ENCODE measurements around the gene FNDC5.

FNDC5 gene

DNA sequence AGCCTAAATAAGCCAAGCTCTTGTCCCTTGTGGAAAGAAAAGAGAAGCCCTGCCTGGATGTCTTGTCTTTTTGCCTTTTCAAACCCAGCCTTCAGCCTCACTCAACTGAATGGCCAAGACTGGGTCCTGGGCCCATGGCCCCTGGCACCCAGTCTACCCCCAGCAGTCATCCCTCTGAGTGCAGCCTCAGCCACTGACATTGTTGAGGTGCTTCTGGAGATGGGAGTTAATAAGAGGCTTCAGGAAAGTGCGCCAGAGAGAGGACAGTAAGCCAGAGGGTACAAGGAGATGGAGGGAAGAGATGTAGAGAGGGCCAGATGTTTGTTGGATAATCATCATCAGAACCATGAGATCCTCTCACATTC lies 6.8 kb downstream of the FNDC5 start:
- no peak for DNase-seq

DNA sequence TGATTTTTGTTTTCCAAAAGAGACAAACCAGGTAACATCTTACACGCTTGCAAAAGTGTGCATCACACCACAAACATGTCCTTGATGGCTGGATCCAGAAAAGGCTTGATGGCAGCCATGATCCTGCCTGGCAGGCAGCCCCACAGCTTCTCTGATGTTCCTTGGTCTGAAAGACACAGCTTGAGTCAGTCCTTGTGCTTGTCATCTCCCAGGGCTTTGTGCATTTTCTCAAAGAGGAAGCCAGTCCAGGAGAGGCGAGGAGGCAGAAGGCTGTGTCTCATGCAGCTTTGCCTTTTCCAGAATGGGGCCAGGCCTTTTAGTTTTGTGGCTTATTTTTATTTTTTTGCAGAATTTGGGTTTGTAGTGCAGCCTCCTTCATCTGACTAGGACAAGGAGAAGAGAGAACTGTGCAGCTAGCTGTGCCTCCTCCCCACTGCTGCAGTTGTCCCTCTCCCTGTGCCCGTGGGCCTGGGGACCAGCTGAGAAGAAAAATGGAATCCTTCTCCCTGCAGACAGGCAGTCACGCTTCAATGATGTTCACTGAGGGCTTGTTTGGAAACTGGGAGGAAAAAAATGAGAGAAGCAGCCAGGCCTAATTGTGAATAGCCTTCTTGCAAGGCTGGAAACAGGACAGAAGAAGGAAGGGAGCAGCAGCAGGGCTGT lies 7.4 kb downstream of the FNDC5 start:
- DNase-seq = peak; percentile 31

DNA sequence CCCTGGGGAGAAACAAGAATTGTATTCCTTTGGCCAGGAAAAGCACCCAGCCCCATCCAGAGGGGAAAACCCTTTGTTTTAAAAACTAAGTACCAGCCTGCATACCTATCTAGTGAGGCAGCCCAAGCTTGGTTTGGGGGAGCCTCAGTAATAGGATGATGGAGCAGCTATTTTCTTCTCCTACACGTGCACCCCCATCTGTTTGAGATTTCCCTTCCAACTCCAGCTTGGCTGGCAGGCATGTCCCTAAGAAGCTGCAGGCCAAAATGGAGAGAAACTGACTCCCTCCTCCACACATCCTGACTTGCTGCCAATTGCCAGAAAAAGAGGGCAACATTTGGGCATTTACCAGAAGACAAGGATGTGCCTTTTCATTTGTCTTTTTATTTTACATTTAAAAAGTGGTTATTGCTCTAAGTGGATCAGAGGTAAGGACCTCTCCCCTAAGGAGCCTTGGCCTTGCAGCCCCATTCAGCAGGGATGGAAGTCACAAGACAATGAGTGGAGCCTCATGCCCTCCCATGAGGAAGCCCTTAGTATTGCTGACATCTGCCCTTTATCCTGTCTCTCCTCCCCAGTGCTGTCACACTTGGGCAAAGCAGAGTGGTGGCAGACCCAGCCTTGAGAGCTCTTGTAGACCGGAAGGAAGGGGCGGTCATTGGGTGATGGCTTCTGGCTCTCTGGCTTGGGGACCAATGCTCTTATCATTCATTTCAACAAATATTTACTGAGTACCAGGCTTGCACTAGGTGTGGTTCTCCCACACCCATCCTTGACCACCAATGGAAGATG lies 8.6 kb downstream of the FNDC5 start:
- DNase-seq = peak; percentile 42

DNA sequence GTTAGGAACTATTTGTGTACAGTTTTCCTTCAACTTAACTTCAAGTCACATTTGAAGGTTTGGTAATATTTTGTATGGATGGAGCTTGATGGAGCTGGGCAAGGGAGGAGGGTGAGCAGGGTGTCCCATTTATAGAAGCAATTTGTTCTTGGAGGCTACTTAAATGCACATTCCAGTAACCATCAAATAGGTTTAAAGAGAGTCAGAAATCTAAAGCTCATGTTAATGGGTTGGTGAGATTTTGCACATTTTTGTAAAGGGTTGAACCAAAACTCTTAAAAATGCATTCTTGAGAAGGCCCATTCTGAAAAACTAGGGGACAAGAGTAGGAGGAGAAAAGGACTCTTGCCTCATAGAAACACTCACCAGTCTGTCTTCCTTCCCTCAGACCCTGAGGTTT lies 10.1 kb downstream of the FNDC5 start:
- DNase-seq = no peak

DNA sequence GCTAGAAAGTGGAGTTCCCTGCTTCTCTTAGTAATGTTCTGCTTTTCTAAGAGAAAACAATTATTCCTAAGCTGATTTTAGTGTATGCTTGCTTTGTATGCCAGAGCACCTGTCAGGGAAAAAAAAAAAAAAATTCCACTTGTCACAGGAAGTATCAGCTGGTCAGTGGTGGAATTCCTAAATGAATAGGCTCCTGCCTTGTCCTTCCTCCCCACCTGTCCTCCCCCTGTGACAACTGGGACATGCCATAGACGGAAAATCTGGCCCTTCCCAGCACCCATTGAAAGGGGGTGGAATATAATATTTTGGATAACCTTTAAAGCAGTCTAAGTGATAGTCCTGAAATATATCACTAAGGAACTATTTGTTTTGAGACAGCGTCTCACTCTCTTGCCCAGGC lies 10.8 kb downstream of the FNDC5 start:
- DNase-seq = no peak

DNA sequence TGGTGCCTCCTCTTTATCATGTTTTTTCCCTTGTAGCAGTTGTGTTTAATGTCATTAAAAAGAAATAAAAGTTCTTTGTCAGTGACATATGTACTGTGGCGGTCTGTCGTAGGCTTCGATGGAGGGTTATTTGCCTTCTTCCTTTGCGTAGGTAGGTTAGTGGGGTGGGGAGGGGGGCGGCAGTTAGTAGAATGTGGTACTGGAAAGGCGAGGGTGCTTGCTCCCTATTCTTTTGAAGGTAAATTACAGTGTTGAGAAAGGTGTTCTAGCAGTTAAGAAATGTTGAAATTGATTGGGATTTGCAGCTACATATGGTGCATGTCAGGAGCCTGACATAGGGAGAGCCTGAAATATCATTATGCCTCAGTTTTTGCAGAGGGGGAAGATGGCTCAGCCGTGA lies 11.9 kb downstream of the FNDC5 start:
- no peak for DNase-seq

DNA sequence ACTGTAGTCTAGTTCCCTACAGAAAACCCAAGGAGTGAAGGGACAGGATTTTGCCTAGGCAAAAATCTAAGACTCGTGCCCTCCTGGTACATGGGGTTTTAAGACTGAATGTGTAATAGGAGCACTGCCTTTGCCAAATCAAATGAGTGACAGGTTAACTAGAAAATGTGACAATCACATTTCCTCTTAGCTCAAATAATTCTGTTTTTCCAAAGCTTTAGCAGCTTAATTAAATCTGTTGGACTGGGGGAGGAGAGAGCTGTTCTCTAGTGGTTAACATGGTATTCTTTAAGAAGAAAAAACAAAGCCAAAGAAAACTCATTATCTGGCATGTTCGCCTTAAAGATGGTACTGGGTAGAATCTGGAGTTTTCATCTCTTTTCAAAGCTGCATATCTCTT lies 12.6 kb downstream of the FNDC5 start:
- DNase-seq = no peak

DNA sequence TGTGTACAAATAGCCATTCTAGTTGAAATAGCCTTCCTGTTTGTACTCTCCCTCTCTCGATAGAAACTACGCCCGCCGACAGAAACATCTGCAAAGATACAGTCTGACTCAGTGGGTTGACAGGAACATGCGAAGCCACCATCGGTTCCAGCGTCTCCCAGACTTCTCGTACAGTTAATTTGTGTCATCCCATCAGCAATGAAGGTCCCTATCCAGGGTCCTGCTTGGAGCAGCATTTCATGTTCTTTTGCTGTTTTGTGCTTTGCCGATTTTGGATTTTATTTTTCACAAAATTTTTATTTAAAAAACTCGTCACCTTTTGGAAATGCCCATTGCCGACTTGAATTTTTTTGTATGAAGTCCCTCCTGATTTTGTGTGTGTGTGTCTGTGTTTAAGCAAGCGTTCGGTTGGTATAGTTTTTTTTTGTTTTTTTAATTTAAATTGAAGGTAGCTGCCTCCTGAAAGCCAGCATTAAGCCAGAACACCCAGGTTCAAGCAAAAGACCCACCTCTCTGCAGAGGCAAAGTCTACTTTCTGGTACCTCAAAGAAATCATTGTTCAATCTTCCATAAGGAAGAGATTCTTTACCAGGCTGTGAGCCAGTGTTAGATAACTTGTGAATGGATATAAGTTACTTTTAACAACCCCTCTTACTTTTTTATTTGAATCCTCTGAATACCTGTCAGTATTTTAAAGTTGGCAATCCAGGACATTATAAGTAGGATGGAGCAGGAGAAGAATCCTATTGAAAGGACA lies 14.7 kb downstream of the FNDC5 start:
- DNase-seq = no peak

DNA sequence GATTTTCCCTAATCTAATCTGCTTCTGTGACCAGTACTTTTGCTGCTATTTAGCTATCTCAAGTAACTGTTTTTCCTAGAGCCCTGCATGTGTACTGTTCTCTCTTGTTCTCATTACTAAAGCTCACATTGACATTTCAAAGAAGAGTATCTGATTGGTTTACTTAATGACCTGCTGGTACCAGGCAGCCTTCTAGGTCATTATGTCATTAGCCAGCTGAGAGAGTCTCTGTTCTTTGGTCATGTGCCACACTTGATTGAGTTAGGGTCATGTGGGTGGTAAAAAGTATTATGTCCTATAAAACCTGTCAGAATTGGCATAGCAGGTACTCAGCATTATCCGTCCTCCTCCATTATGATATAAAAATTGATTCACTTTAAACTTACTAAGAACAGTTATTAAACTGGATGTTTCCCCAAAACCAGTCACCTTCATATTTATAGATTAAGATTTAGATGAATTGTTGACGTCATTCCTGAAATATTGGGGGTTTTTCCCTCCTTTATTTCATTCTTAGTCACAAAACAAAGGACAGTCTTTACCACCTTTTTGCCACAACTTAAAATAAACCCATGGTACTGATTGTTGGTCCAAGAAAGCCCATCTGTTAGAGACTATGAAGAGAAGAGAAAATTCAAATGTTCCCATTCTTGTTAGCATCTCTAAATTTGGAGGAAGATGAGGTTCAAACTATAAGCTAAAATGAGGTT lies 22.2 kb downstream of the FNDC5 start:
- DNase-seq = no peak

DNA sequence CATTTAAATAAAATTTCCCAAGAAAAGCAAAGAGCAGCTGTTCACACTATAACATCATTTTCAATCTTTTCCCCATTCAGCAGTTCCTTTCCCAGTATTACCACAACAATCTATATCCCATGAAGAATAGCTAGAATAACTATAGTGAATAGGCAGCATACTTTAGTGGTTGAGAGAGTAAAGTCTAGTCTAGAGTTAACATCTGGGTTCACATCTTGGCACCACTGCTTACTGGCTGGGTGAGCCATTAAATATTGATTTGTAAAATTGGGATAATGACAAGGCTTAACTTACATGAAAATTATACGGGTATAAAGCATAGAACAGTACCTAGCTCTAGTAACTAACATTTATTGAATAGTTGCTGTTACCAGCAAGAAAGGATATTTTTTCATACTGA lies 38.8 kb downstream of the FNDC5 start:
- DNase-seq = no peak

DNA sequence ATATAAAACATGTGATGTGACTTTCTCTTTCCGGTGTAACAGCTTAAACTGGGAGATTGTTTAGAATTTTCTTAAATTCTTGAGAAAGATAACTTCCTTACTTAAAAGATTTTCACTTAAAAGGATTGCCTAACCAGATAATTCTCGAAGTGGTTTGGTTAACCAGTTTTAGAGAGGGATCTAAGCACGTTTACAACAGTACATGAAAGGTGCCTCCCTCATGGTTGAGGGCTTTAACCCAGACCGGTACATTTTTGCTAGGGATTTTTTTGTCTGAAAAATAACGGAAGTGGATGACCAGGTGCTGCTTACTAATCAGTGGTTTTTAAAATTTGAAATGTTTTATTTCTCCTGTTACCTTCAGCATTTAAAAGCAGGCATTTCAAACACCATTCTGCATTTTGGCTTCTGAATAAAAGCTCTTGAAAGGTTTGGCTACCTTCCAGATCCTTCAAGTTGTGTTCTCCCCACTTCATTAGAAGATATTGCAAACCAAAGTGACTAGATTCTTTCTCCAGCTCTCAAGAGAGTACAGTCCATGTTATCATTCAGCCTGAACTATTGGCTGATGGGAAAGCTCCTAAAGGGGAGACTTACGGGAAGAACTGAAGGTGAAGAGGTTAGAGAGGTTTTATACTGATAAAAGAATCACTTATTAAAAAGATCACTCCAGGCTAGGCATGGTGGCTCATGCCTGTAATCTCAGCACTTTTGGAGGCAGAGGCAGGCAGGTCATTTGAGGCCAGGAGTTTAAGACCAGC lies 40.4 kb downstream of the FNDC5 start:
- DNase-seq = no peak

DNA sequence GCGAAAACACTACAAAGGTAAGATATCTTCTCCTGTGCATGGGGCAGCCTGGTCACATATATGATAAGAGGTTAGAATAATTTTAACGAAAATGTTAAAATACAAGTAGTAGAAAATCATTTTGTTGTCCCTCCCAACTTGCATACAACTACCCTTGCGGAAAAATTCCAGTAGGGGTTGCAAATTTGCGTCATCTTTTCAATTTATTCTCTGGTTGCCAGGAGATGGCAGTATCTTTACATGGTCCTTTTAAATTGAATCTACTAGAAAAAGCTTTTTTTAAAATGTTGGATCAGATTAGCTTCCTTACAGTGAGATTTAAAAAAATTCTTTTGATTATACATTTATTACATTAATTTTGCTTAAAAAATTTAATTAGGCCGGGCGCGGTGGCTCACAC lies 42.4 kb downstream of the FNDC5 start:
- DNase-seq = peak; percentile 22

DNA sequence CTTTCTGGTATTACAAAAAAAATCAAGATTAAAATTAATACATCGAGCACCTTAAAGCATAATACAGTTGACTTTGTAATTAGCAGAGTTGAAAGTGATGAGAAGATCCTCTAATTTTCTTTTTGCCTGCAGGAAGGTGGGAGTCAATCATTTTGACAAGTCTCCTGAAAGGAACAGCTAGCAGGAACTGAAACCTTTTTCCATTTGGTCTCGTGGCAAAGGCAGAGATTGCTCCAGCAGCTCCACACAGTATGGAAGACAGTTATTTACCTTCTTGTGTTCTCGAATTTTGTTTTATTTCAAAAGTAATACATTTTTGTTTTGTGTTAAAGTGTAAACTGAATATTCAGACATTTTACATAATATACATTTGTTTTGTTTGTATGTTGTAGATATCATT lies 45.5 kb downstream of the FNDC5 start:
- peak; percentile 41 for DNase-seq

DNA sequence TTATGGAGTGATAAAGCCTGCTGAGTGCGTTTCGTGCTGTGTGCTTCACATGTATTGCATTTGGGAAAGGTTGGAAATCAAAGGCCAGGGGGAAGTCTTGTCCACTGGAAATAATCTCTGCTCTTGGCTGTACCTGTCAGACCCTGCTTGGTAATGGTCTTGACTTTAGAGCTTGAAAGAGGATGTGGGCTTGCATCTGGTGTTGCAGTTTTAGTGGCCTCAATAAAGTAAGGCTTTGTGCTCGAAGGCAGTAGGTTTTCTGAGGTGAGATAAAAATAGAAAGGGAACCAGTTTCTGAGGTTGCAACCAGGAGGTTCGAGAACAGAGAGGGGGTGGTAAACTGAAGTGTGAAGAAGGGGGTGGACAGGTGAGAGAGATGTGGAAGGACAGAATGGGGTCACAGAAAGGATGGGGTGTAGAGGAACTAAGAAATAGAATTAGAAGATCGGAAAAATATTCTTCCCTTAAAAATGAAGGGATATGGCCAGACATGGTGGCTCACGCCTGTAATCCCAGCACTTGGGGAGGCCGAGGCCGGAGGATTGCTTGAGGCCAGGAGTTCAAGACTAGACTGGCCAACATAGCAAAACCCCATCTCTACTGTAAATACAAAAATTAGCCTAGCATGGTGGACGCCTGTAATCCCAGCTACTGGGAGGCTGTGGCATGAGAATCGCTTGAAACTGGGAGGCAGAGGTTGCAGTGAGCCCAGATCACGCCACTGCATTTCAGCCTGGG lies 51.7 kb downstream of the FNDC5 start:
- DNase-seq = no peak

DNA sequence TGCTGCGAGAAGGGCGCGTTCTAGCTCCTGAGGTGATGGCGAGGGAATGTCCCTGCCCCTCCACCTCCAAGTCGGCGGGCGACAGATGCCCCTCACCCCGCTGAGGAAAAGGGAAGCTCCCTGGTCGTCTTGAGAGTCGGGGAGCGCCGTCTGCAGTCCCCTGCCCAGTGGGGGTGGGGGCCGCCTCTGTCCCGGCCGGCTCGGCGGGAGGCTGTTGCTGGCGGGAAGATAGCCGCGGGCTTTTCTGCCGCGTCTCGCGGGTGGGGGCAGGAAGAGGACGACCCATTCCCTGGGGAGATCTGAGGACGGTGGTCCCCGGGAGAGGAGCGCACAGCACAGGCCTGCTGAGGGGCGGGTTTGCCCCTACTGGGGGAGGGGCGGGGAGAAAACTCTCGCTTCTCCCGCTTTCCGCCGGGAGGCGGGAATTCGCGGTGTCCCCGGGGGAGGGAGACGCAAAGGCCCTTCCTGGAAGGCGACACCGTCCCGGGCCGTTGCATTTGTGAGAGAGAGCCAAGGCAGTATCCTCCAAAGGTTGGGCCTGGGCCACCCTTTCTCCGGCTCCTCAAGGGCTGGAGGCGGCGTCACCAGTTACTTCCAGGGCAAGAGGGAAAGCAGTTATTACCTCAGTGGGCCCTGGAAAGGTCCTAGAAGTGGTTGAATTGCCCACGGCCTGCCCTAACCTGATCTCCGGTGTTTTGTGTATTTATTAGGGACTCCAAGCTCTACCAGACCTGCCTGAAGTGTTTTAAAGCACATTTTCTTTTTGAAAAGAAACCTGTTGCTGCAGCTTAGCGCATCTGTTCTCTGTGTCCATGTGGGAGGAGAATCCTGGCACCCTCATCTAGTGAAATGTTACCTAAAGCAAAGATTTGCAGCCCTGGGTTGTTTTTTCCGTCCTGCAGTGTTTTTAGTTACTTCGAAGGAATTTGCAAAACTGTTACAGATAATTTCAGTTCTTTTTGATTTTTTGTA lies 52.6 kb downstream of the FNDC5 start:
- peak; percentile 33 for DNase-seq

DNA sequence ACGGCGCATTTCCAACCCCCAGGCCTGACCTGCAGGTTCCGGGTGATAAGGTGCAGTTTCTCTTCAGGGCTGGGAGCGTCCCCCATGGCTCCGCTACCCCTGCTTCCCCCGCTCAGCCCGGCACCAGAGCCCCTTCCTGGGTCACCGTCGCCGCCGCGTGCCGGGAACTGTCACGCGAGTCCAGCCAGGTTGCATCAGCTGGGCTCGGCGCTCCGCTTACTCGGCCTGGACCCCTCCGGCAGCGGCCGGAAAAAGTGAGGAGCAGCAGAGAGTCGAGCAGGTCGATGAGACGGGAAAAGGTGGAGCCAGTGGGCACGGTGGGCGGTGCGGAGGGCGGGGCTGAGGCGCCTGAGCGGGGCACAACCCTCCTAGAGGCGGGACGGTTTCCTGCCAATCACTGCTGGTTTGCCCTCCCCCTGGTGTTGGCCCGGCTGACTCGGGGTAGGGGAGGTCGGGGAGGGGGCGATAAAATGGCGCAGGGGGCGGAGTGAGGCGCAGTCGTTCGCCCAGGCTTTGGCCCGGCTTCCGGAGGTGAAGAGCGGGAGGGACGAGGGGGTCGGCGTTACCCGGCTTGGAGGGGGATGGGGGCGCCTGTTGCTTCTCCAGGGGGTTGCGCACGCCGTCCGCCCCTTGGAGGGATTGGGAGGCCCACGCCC lies 53.4 kb downstream of the FNDC5 start, which contains the start of the genes S100PBP and YARS1:
Gene S100PBP, plus strand, starts transcription at position 495 of the 656 bp plus-strand sequence. CDS start 8,447 bp downstream, outside the sequence.
Gene YARS1, minus strand, starts transcription at position 200 of the 656 bp plus-strand sequence. Its CDS starts 114 bp downstream, at position 86.
- peak; percentile 98 for DNase-seq

DNA sequence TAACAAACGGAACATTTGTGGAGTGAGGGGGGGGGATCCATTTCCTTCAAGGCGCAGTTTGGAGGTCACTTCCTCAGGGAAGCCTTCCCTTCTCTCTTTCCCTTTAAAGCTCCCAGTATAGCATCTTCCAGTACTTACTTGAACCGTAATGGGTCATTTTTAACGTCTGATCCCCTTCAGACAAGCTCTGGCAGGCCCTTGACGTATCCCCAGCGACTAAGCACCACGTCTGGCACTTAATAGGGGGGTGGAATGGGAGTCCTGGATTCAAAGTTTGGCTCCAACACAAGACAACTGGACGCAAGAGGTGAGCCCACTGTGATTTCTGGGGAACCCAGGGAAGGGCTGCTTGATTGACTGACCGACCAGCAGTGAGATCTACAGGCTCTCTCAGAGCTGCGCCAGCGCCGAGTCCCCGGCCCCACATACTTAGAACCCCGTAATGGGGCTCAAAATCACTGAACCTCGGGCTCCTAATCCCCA lies 54.0 kb downstream of the FNDC5 start:
- peak; percentile 28 for DNase-seq

DNA sequence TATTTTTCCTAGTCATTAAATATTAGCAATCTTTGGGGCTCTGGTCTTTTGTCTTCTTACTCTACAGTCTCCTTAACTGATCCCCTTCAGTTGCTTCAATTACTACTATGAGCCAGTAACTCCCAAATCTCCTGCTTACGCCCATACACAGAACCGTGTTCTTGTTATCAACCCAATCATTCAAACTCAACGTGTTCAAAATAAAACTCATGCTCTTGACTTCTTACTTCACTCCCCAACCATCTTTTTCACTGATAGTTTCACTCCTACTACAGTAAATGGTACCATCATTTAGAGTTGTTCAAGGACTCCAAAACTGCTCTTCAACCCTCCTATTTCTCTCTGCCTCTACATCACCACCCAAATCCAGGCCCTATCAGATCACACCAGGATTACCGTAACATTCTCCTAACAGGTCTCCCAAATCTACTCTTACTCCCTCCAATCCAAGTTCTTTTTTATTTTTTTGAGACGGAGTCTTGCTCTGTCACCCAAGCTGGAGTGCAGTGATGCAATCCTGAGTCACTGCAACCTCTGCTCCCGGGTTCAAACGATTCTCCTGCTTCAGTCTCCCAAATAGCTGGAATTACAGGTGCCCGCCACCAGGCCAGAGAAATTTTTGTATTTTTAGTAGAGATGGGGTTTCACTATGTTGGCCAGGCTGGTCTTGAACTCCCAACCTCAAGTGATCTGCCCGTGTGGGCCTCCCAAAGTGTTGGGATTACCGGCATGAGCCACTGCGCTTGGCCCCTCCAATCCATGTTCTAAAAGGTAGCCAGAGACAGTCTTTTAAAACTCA lies 56.6 kb downstream of the FNDC5 start:
- peak; percentile 23 for DNase-seq
